Measurements from ENCODE around the gene SERTM1.

SERTM1 gene

DNA sequence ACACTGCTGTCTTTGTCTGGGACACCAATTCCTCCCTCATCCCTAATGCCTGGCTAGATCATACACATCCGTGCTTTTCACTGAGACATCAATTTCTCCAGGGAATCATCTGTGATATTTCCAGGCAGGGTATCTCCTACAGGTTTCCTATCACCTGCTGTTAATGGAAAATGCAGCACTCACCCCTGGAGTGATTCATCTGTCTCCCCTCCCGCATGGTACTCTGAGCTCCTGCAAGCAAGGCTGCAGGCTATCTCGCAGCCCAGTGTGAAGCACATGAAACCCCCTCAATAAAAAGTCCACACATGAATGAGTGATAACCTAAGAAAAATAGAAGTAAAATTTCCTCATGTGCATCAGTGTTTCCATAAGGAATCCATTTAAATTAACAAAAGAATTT is 38.5 kb downstream of the SERTM1 start:
- TF ChIP-seq SNAI2 (CRISPR knock-in tag; IDR thresholded peaks at IDR 0.05) (no peak), TOX (CRISPR knock-in tag; IDR thresholded peaks at IDR 0.05; ENCODE audit: borderline replicate concordance) (no peak), GLIS3 (CRISPR knock-in tag; IDR thresholded peaks at IDR 0.05) (no peak), BACH2 (CRISPR knock-in tag; IDR thresholded peaks at IDR 0.05; ENCODE audit: borderline replicate concordance) (no peak), ISL1 (CRISPR knock-in tag; IDR thresholded peaks at IDR 0.05) (no peak), ZNF70 (CRISPR knock-in tag; IDR thresholded peaks at IDR 0.05) (no peak), ZNF565 (CRISPR knock-in tag; conservative IDR thresholded peaks at IDR 0.05; ENCODE audit: low read depth) (no peak), ZFP3 (CRISPR knock-in tag; IDR thresholded peaks at IDR 0.05) (no peak), ESRRG (CRISPR knock-in tag; IDR thresholded peaks at IDR 0.05) (no peak), TCF4 (CRISPR knock-in tag; IDR thresholded peaks at IDR 0.05; ENCODE audit: borderline replicate concordance) (no peak), ZFP30 (CRISPR knock-in tag; IDR thresholded peaks at IDR 0.05) (no peak), CSDC2 (CRISPR knock-in tag; IDR thresholded peaks at IDR 0.05) (no peak), ZNF8 (CRISPR knock-in tag; IDR thresholded peaks at IDR 0.05) (no peak), OSR1 (CRISPR knock-in tag; IDR thresholded peaks at IDR 0.05) (no peak), RARB (CRISPR knock-in tag; IDR thresholded peaks at IDR 0.05) (no peak), ARNTL (CRISPR knock-in tag; IDR thresholded peaks at IDR 0.05; ENCODE audit: borderline replicate concordance, low read depth) (no peak)
- TF ChIP-seq, protein P1, sequence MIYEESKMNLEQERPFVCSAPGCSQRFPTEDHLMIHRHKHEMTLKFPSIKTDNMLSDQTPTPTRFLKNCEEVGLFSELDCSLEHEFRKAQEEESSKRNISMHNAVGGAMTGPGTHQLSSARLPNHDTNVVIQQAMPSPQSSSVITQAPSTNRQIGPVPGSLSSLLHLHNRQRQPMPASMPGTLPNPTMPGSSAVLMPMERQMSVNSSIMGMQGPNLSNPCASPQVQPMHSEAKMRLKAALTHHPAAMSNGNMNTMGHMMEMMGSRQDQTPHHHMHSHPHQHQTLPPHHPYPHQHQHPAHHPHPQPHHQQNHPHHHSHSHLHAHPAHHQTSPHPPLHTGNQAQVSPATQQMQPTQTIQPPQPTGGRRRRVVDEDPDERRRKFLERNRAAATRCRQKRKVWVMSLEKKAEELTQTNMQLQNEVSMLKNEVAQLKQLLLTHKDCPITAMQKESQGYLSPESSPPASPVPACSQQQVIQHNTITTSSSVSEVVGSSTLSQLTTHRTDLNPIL (CRISPR knock-in tag; IDR thresholded peaks at IDR 0.05; ENCODE audit: low read depth): no peak
- ATAC-seq: no peak

DNA sequence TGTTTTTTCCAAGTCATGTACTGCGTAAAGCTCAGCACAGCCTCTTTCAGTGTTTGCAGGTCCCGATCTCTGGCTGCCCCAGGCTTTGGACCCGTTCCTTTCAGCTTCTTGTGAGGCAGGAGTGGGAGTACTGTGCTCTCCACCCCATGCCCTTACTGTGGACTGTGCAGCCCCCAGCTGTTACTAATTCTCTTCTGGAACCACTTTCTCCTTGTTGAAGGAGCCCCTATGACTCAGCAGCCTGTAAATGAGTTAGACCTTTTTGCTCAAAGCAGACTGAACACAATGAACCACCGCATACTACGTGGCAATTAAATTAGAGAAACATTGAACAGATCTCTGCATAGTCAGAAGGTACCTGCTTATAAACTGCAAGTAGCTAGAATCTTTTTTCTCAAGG is 39.0 kb downstream of the SERTM1 start:
- ATAC-seq: peak; percentile 95
- TF ChIP-seq, protein P2, sequence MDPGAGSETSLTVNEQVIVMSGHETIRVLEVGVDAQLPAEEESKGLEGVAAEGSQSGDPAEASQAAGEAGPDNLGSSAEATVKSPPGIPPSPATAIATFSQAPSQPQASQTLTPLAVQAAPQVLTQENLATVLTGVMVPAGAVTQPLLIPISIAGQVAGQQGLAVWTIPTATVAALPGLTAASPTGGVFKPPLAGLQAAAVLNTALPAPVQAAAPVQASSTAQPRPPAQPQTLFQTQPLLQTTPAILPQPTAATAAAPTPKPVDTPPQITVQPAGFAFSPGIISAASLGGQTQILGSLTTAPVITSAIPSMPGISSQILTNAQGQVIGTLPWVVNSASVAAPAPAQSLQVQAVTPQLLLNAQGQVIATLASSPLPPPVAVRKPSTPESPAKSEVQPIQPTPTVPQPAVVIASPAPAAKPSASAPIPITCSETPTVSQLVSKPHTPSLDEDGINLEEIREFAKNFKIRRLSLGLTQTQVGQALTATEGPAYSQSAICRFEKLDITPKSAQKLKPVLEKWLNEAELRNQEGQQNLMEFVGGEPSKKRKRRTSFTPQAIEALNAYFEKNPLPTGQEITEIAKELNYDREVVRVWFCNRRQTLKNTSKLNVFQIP (CRISPR knock-in tag; IDR thresholded peaks at IDR 0.05; ENCODE audit: borderline replicate concordance, low read depth): no peak
- TF ChIP-seq, protein P3, sequence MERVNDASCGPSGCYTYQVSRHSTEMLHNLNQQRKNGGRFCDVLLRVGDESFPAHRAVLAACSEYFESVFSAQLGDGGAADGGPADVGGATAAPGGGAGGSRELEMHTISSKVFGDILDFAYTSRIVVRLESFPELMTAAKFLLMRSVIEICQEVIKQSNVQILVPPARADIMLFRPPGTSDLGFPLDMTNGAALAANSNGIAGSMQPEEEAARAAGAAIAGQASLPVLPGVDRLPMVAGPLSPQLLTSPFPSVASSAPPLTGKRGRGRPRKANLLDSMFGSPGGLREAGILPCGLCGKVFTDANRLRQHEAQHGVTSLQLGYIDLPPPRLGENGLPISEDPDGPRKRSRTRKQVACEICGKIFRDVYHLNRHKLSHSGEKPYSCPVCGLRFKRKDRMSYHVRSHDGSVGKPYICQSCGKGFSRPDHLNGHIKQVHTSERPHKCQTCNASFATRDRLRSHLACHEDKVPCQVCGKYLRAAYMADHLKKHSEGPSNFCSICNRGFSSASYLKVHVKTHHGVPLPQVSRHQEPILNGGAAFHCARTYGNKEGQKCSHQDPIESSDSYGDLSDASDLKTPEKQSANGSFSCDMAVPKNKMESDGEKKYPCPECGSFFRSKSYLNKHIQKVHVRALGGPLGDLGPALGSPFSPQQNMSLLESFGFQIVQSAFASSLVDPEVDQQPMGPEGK (CRISPR knock-in tag; IDR thresholded peaks at IDR 0.05; ENCODE audit: borderline replicate concordance): peak; percentile 76; the same call in 1 of the 2 replicates
- peak; percentile 59 for TF ChIP-seq ISL1 (CRISPR knock-in tag; IDR thresholded peaks at IDR 0.05)
- 0 out of 2 replicates have a peak, but pooled peaks have one; percentile 26 for TF ChIP-seq SNAI2 (CRISPR knock-in tag; IDR thresholded peaks at IDR 0.05)
- no peak for TF ChIP-seq CSDC2 (CRISPR knock-in tag; IDR thresholded peaks at IDR 0.05)
- TF ChIP-seq ESRRG (CRISPR knock-in tag; IDR thresholded peaks at IDR 0.05): no peak
- 0 out of 2 replicates have a peak, but pooled peaks have one; percentile 33 for TF ChIP-seq ZFP3 (CRISPR knock-in tag; IDR thresholded peaks at IDR 0.05)
- TF ChIP-seq BACH2 (CRISPR knock-in tag; IDR thresholded peaks at IDR 0.05; ENCODE audit: borderline replicate concordance): no peak
- no peak for TF ChIP-seq ZNF70 (CRISPR knock-in tag; IDR thresholded peaks at IDR 0.05)
- TF ChIP-seq TCF4 (CRISPR knock-in tag; IDR thresholded peaks at IDR 0.05; ENCODE audit: borderline replicate concordance): peak; percentile 65; the same call in 1 of the 2 replicates

DNA sequence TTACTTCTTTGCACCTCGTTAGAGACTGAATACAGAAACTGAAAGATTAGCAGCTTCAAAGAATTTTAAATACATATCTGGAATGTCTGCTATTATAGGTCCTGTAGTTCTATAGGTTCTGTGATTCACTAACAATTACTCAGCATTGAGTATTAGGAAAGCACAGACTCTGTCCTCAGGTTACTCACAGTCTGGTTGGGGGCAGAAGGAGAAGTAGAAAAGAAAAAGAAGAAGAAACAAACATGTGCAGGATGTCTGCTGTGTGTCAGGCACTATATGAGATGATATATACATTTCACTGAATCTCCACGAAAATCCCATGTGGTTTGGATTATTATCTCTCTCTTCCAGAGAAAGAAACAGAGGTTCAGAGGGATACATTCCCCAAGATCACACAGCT is 40.1 kb downstream of the SERTM1 start:
- ATAC-seq: no peak
- no peak for TF ChIP-seq SNAI2 (CRISPR knock-in tag; IDR thresholded peaks at IDR 0.05)
- TF ChIP-seq, protein P4, sequence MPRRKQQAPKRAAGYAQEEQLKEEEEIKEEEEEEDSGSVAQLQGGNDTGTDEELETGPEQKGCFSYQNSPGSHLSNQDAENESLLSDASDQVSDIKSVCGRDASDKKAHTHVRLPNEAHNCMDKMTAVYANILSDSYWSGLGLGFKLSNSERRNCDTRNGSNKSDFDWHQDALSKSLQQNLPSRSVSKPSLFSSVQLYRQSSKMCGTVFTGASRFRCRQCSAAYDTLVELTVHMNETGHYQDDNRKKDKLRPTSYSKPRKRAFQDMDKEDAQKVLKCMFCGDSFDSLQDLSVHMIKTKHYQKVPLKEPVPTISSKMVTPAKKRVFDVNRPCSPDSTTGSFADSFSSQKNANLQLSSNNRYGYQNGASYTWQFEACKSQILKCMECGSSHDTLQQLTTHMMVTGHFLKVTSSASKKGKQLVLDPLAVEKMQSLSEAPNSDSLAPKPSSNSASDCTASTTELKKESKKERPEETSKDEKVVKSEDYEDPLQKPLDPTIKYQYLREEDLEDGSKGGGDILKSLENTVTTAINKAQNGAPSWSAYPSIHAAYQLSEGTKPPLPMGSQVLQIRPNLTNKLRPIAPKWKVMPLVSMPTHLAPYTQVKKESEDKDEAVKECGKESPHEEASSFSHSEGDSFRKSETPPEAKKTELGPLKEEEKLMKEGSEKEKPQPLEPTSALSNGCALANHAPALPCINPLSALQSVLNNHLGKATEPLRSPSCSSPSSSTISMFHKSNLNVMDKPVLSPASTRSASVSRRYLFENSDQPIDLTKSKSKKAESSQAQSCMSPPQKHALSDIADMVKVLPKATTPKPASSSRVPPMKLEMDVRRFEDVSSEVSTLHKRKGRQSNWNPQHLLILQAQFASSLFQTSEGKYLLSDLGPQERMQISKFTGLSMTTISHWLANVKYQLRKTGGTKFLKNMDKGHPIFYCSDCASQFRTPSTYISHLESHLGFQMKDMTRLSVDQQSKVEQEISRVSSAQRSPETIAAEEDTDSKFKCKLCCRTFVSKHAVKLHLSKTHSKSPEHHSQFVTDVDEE (CRISPR knock-in tag; IDR thresholded peaks at IDR 0.05): no peak
- no peak for TF ChIP-seq GLIS3 (CRISPR knock-in tag; IDR thresholded peaks at IDR 0.05)
- no peak for TF ChIP-seq TCF4 (CRISPR knock-in tag; IDR thresholded peaks at IDR 0.05; ENCODE audit: borderline replicate concordance)
- TF ChIP-seq, protein P3 (CRISPR knock-in tag; IDR thresholded peaks at IDR 0.05; ENCODE audit: borderline replicate concordance): no peak
- TF ChIP-seq ARNTL (CRISPR knock-in tag; IDR thresholded peaks at IDR 0.05; ENCODE audit: borderline replicate concordance, low read depth): no peak
- no peak for TF ChIP-seq RARB (CRISPR knock-in tag; IDR thresholded peaks at IDR 0.05)
- no peak for TF ChIP-seq ZFP30 (CRISPR knock-in tag; IDR thresholded peaks at IDR 0.05)
- TF ChIP-seq, protein P5, sequence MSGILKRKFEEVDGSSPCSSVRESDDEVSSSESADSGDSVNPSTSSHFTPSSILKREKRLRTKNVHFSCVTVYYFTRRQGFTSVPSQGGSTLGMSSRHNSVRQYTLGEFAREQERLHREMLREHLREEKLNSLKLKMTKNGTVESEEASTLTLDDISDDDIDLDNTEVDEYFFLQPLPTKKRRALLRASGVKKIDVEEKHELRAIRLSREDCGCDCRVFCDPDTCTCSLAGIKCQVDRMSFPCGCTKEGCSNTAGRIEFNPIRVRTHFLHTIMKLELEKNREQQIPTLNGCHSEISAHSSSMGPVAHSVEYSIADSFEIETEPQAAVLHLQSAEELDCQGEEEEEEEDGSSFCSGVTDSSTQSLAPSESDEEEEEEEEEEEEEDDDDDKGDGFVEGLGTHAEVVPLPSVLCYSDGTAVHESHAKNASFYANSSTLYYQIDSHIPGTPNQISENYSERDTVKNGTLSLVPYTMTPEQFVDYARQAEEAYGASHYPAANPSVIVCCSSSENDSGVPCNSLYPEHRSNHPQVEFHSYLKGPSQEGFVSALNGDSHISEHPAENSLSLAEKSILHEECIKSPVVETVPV (CRISPR knock-in tag; IDR thresholded peaks at IDR 0.05): no peak
- TF ChIP-seq ZNF565 (CRISPR knock-in tag; conservative IDR thresholded peaks at IDR 0.05; ENCODE audit: low read depth): no peak
- TF ChIP-seq PPARA (CRISPR knock-in tag; IDR thresholded peaks at IDR 0.05; ENCODE audit: borderline replicate concordance): no peak
- no peak for TF ChIP-seq ISL1 (CRISPR knock-in tag; IDR thresholded peaks at IDR 0.05)
- no peak for TF ChIP-seq CSDC2 (CRISPR knock-in tag; IDR thresholded peaks at IDR 0.05)
- TF ChIP-seq, protein P2 (CRISPR knock-in tag; IDR thresholded peaks at IDR 0.05; ENCODE audit: borderline replicate concordance, low read depth): no peak
- TF ChIP-seq ZNF70 (CRISPR knock-in tag; IDR thresholded peaks at IDR 0.05): no peak

All from SK-N-SH treated with all-trans-retinoic acid at 6 μM for 48 hours (cell line).